Neural crest cell (in vitro differentiated cells): ENCODE measurements around the gene RTN4IP1. TPM values are rescaled to one million over a fixed set of nuclear protein-coding genes. Genes with fewer than 3 reads are reported as not detected.

Experiments
- DNase-seq: peaks from one replicate; pipeline ENCODE4 v3.0.0; 2021; ENCODE audit warnings: low read depth, mixed read lengths, low spot score
- H3K27ac Mint-ChIP-seq: one replicate; pipeline ENCODE4 v1.8.0; 2021; ENCODE audit warnings: mild to moderate bottlenecking, mixed read lengths; ENCODE audit not compliant: unreplicated experiment
- H3K27me3 Mint-ChIP-seq: 2 replicates; pipeline ENCODE4 v1.8.0; 2021; ENCODE audit warnings: low read depth, mild to moderate bottlenecking, mixed read lengths
- H3K36me3 Mint-ChIP-seq: 2 replicates; pipeline ENCODE4 v1.8.0; 2021; ENCODE audit warnings: low read depth, mild to moderate bottlenecking, mixed read lengths
- H3K4me1 Mint-ChIP-seq: 2 replicates; pipeline ENCODE4 v1.8.0; 2021; ENCODE audit warnings: mixed read lengths
- H3K4me3 Mint-ChIP-seq: one replicate; pipeline ENCODE4 v1.8.0; 2021; ENCODE audit warnings: mild to moderate bottlenecking, mixed read lengths
- H3K9me3 Mint-ChIP-seq: 2 replicates; pipeline ENCODE4 v1.8.0; 2021; ENCODE audit warnings: mixed read lengths
- total RNA-seq: library from RNA; stranded (reverse); gene quantifications from 2 replicates; pipeline ENCODE4 v1.2.1, GENCODE V29; 2021
- TF ChIP-seq, protein P1 (sequence below): fragments of 200-600 bp; sonication (generic); conservative IDR thresholded peaks from 2 replicates; pipeline ENCODE4 v1.5.0; 2021; ENCODE audit warnings: antibody characterized with exemption, mild to moderate bottlenecking

The RTN4IP1 gene
- total RNA-seq, 1 donor from 2014 or later: 9.1 TPM

DNA sequence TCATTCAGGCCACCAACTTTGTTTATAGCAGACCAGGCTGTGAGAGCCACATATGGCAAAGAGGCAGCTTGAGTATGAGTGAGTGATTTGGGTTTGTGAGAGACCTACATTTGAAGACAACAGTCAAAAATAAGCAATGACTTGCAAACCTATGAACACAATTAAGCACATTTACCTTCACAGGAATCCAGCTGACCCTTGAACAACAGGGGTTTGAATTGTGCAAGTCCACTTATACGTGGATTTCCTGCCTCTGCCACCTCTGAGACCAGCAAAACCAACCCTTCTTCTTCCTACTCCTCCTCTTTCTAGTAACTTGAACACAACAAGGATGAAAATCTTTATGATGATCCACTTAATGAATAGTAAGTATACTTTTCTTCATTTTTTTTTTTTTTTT, 10.1 kb downstream of the RTN4IP1 start:
- no peak for DNase-seq
- H3K4me1 Mint-ChIP-seq: peaks cover 10% of the 10 kb centered on the region
- H3K27ac Mint-ChIP-seq: no peak overlapping the region
- H3K4me3 Mint-ChIP-seq: no peak overlapping the region
- TF ChIP-seq, protein P1, sequence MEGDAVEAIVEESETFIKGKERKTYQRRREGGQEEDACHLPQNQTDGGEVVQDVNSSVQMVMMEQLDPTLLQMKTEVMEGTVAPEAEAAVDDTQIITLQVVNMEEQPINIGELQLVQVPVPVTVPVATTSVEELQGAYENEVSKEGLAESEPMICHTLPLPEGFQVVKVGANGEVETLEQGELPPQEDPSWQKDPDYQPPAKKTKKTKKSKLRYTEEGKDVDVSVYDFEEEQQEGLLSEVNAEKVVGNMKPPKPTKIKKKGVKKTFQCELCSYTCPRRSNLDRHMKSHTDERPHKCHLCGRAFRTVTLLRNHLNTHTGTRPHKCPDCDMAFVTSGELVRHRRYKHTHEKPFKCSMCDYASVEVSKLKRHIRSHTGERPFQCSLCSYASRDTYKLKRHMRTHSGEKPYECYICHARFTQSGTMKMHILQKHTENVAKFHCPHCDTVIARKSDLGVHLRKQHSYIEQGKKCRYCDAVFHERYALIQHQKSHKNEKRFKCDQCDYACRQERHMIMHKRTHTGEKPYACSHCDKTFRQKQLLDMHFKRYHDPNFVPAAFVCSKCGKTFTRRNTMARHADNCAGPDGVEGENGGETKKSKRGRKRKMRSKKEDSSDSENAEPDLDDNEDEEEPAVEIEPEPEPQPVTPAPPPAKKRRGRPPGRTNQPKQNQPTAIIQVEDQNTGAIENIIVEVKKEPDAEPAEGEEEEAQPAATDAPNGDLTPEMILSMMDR: no peak
- no peaks in the 10 kb centered on the region for H3K27me3 Mint-ChIP-seq
- H3K36me3 Mint-ChIP-seq: peaks cover 15% of the 10 kb centered on the region
- H3K9me3 Mint-ChIP-seq: peaks cover 7% of the 10 kb centered on the region

DNA sequence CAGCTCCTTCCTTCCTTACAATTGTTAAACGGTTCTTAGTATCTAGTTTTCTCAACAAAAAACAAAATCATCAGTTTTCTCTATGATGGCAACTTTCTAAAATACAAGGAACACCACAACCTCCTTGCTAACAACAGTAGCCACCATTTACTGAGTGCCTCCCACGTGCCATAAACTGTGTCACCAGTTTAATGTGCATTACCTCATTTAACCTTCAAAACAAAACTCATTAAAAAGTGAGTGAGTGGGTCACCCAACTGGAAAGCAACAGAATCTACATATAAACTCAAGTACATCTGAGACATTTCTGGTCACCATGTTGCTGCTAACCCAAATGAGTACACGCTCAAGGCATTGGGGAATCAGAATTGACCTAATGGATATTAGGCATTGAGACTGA, 11.0 kb downstream of the RTN4IP1 start:
- H3K9me3 Mint-ChIP-seq: peaks cover 7% of the 10 kb centered on the region
- H3K27ac Mint-ChIP-seq: no peak overlapping the region
- no peak overlapping the region for H3K4me3 Mint-ChIP-seq
- TF ChIP-seq, protein P1: no peak
- DNase-seq: no peak
- H3K4me1 Mint-ChIP-seq: peaks cover 10% of the 10 kb centered on the region
- H3K36me3 Mint-ChIP-seq: peaks cover 15% of the 10 kb centered on the region
- no peaks in the 10 kb centered on the region for H3K27me3 Mint-ChIP-seq

DNA sequence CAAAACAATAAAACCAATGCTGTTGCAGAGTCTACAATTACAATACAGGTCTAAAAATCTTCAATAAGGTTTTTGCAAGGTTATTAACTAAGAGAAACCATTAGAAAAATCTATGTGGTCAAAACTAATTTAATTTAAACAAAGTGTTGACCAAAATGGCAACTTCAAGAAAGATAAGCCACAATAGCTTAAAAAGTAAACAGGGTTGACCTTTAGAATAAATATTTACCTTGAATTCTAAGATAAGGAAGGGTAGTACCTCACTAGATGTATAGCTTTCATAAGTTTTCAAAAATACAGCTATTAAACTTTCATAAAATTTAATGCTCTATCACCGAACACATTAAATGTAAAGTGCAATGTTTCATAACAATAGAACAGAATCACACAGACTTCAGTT, 11.4 kb downstream of the RTN4IP1 start:
- DNase-seq: no peak
- no peak overlapping the region for H3K27ac Mint-ChIP-seq
- H3K4me3 Mint-ChIP-seq: no peak overlapping the region
- peaks cover 4% of the 10 kb centered on the region for H3K9me3 Mint-ChIP-seq
- H3K27me3 Mint-ChIP-seq: no peaks in the 10 kb centered on the region
- TF ChIP-seq, protein P1: no peak
- H3K4me1 Mint-ChIP-seq: peaks cover 10% of the 10 kb centered on the region
- H3K36me3 Mint-ChIP-seq: peaks cover 12% of the 10 kb centered on the region

DNA sequence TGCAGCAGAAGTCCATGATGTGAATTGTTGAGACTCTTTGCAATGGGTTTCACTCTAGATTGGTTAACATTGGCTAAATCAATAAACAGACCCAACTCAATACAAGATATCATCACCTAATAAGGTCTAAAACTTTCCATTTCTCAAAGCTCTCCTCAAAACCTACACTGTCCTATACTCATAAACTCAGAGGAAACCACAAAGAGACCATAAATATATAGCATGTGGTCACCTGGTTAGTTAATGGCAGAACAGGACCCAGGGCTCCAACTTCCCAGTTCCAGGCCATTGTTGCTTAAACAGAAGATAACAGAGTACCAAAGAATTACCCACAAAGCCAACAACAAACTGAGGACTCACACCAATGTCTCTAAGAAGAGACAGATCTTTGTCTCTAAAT, 12.0 kb downstream of the RTN4IP1 start:
- H3K9me3 Mint-ChIP-seq: peaks cover under 1% of the 10 kb centered on the region
- H3K27me3 Mint-ChIP-seq: no peaks in the 10 kb centered on the region
- H3K27ac Mint-ChIP-seq: no peak overlapping the region
- H3K4me1 Mint-ChIP-seq: peaks cover 10% of the 10 kb centered on the region
- H3K36me3 Mint-ChIP-seq: peaks cover 9% of the 10 kb centered on the region
- no peak overlapping the region for H3K4me3 Mint-ChIP-seq
- TF ChIP-seq, protein P1: no peak
- DNase-seq: no peak

DNA sequence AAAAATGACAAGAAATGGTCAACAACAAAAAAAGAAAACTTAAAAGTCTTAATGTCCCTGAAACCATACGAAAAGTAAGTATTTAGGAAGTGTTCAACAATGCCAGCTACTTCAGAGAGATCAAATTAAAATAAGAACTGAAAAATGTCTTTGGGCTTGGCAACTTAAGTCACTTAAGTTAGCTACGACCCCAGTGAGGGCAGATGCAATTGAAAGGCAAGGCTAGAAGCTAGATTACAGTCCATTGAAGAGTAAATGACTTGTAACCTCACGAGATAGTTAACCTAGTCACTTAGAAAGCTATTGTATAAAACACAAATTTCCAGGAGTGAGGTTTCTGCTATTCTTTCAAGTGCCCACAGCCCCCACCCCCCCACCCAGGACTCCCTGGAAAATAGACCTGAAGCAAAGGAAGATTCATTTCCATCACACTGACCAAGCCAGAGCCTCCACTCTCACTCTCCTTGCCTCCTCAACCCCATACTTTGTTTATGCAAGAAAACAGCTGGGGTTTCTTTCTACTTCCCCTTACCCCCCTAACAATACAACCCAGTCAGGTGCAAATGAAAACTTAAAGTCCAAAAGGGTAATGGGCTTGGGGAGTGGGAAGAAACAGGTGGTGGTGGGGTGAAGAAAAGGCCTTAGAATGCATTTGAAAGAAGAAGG, 14.6 kb downstream of the RTN4IP1 start:
- no peak overlapping the region for H3K4me3 Mint-ChIP-seq
- H3K4me1 Mint-ChIP-seq: no peaks in the 10 kb centered on the region
- DNase-seq: no peak
- H3K36me3 Mint-ChIP-seq: peaks cover 6% of the 10 kb centered on the region
- H3K9me3 Mint-ChIP-seq: no peaks in the 10 kb centered on the region
- TF ChIP-seq, protein P1: no peak
- no peak overlapping the region for H3K27ac Mint-ChIP-seq
- H3K27me3 Mint-ChIP-seq: no peaks in the 10 kb centered on the region
